Left kidney (tissue), 2 donors: ENCODE data around the gene SLC7A6OS. TPM values are rescaled to one million over a fixed set of nuclear protein-coding genes. Genes with fewer than 3 reads are reported as not detected.

Source experiments
- DNase-seq: peaks from one replicate; pipeline ENCODE4 v3.0.0-alpha.2; 2013
- polyA plus RNA-seq: library from polyadenylated mRNA; unstranded; fragments of 120-200 nt; gene quantifications from one replicate; pipeline ENCODE4 v1.2.1, GENCODE V29; 2013; ENCODE audit not compliant: insufficient read length

The SLC7A6OS gene
- polyA plus RNA-seq, 1 donor = 25.7 TPM

- no peak for DNase-seq
These were observed 53.4 kb downstream of the SLC7A6OS start for GRCh38 chr16:68257251-68257905.

- no peak for DNase-seq
These were observed 55.0 kb downstream of the SLC7A6OS start for GRCh38 chr16:68255712-68256111.

- no peak for DNase-seq
These were observed 57.0 kb downstream of the SLC7A6OS start for GRCh38 chr16:68253721-68254120.

GRCh38 chr16:68252383-68252782, 58.4 kb downstream of the SLC7A6OS start:
- no peak for DNase-seq

- DNase-seq = no peak
These were observed 58.9 kb downstream of the SLC7A6OS start for GRCh38 chr16:68251832-68252231.

- no peak for DNase-seq
These were observed 59.8 kb downstream of the SLC7A6OS start for GRCh38 chr16:68250951-68251350.

GRCh38 chr16:68249371-68249770, 61.4 kb downstream of the SLC7A6OS start:
- DNase-seq = no peak

Other genes with a start within 250 kb of the SLC7A6OS start
- 38.0 TPM for gene NFATC3, start 225.6 kb downstream of the SLC7A6OS start, polyA plus RNA-seq
- 33.5 TPM for gene ESRP2, start 74.8 kb downstream of the SLC7A6OS start, polyA plus RNA-seq
- gene PLA2G15, start 65.6 kb downstream of the SLC7A6OS start, polyA plus RNA-seq = 22.9 TPM
- 18.1 TPM for gene SLC7A6, start 46.4 kb downstream of the SLC7A6OS start, polyA plus RNA-seq
- 56.2 TPM for gene PRMT7, start 73 bp upstream of the SLC7A6OS start, polyA plus RNA-seq
- 1.3 TPM for gene SMPD3, start 137.6 kb upstream of the SLC7A6OS start, polyA plus RNA-seq
- 49.7 TPM for gene ZFP90, start 228.3 kb upstream of the SLC7A6OS start, polyA plus RNA-seq